Measurements from ENCODE around the gene SHISA7. TPM values are rescaled to one million over a fixed set of nuclear protein-coding genes. Genes with fewer than 3 reads are reported as not detected.

The SHISA7 gene
- total RNA-seq, 1 donor from 2014 or later, result 0.25 TPM

- DNase-seq (ENCODE audit: extremely low spot score in 2 of 2), result no peak
- Histone ChIP-seq H3K27ac (no peak overlapping the region), H3K4me3 (no peak overlapping the region), H3K36me3 (no peaks in the 10 kb centered on the region), H3K27me3 (peaks cover 21% of the 10 kb centered on the region), H3K4me1 (peaks cover 20% of the 10 kb centered on the region), H3K9me3 (no peaks in the 10 kb centered on the region)
- intact Hi-C loops (cut with DNase I), result no loop called here
- TF ChIP-seq POLR2AphosphoS5 (IDR thresholded peaks at IDR 0.05; ENCODE audit: insufficient read depth in 1 of 2, low read depth in 1 of 2), result no peak
- TF ChIP-seq POLR2A (IDR thresholded peaks at IDR 0.05), result no peak
- no peak for TF ChIP-seq CTCF (IDR thresholded peaks at IDR 0.05)
These were observed 2.5 kb downstream of the SHISA7 start for GRCh38 chr19:55440411-55441105.

DNA sequence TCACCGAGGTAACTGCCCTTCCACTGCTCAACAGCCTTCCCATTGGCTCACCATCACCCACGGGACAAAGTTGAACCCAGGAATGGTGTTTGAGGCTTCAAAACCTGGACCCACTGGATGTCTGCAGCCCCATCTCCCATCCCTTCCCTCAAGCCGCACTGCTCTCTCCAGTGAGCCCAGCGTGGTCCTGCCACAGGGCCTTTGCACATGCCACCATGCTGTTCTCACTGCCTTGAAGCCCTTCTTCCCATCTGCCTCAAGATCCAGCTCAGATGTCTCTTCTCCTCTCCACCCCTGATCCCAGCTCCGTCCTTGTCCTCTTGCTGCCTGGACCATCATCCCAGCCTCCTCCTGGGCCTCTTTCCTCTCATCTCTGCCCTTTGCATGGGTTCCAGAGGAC, 4.0 kb downstream of the SHISA7 start:
- intact Hi-C loops (cut with DNase I), result no loop called here
- H3K4me1 ChIP-seq, result peaks cover 20% of the 10 kb centered on the region
- no peaks in the 10 kb centered on the region for H3K36me3 ChIP-seq
- H3K9me3 ChIP-seq, result no peaks in the 10 kb centered on the region
- H3K4me3 ChIP-seq, result no peak overlapping the region
- TF ChIP-seq POLR2AphosphoS5 (IDR thresholded peaks at IDR 0.05; ENCODE audit: insufficient read depth in 1 of 2, low read depth in 1 of 2) (no peak), POLR2A (IDR thresholded peaks at IDR 0.05) (no peak), CTCF (IDR thresholded peaks at IDR 0.05) (no peak)
- H3K27ac ChIP-seq, result no peak overlapping the region
- H3K27me3 ChIP-seq, result peaks cover 21% of the 10 kb centered on the region
- no peak for DNase-seq (ENCODE audit: extremely low spot score in 2 of 2)

DNA sequence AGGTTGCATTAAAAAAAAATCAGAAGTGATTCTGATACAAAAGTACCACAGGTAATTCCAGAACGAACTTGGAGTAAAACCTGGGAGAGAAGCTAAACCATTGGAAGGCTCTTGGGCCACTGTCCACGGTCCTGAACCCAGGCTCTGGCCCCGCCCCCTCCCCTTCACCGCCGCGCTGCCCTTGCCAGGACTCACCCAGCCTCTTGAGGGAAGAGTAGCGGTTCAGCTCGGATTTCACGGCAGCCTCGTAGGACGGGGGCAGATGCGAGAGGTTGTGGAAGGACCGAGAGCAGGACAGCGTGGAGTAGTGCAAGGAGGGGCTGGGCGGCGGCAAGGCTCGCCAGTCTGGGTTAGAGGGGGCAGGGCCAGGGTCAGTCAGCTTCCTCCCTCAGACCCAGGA, 5.7 kb downstream of the SHISA7 start:
- H3K9me3 ChIP-seq, result no peaks in the 10 kb centered on the region
- H3K27ac ChIP-seq, result no peak overlapping the region
- peaks cover 20% of the 10 kb centered on the region for H3K4me1 ChIP-seq
- H3K4me3 ChIP-seq, result no peak overlapping the region
- H3K27me3 ChIP-seq, result peaks cover 17% of the 10 kb centered on the region
- DNase-seq (ENCODE audit: extremely low spot score in 2 of 2), result no peak
- no peak for TF ChIP-seq CTCF (IDR thresholded peaks at IDR 0.05)
- no peak for TF ChIP-seq POLR2A (IDR thresholded peaks at IDR 0.05)
- no peak for TF ChIP-seq POLR2AphosphoS5 (IDR thresholded peaks at IDR 0.05; ENCODE audit: insufficient read depth in 1 of 2, low read depth in 1 of 2)
- intact Hi-C loops (cut with DNase I), result no loop called here
- no peaks in the 10 kb centered on the region for H3K36me3 ChIP-seq

DNA sequence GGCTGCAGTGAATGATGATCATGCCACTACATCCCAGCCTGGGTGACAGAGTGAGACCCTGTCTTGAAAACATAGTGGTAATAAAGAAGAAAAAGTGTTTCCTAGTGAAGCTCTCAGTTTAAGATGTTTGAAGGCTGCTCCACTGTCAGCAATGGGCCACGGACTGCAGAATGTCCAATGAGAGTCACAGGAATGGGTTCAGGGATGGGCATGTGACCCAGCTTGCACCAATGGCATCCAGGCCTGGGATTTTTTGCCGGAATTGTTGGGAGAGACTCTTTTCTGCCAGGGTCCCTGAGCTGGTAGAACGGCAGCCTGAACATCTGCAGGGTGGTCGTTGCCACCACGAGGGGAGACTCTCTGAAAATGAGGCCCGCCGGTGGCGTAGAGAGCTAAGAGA, 6.3 kb downstream of the SHISA7 start:
- peaks cover 15% of the 10 kb centered on the region for H3K4me1 ChIP-seq
- DNase-seq (ENCODE audit: extremely low spot score in 2 of 2), result no peak
- H3K27ac ChIP-seq, result no peak overlapping the region
- TF ChIP-seq POLR2A (IDR thresholded peaks at IDR 0.05) (no peak), POLR2AphosphoS5 (IDR thresholded peaks at IDR 0.05; ENCODE audit: insufficient read depth in 1 of 2, low read depth in 1 of 2) (no peak), CTCF (IDR thresholded peaks at IDR 0.05) (no peak)
- H3K4me3 ChIP-seq, result no peak overlapping the region
- no peaks in the 10 kb centered on the region for H3K9me3 ChIP-seq
- H3K27me3 ChIP-seq, result peaks cover 17% of the 10 kb centered on the region
- intact Hi-C loops (cut with DNase I), result no loop called here
- no peaks in the 10 kb centered on the region for H3K36me3 ChIP-seq

GRCh38 chr19:55435020-55435419, 8.1 kb downstream of the SHISA7 start:
- Histone ChIP-seq H3K9me3 (no peaks in the 10 kb centered on the region), H3K27me3 (peaks cover 5% of the 10 kb centered on the region), H3K36me3 (no peaks in the 10 kb centered on the region), H3K27ac (no peak overlapping the region), H3K4me3 (no peak overlapping the region), H3K4me1 (peaks cover under 1% of the 10 kb centered on the region)
- intact Hi-C loops (cut with DNase I), result no loop called here
- DNase-seq (ENCODE audit: extremely low spot score in 2 of 2), result no peak
- TF ChIP-seq CTCF (IDR thresholded peaks at IDR 0.05) (no peak), POLR2AphosphoS5 (IDR thresholded peaks at IDR 0.05; ENCODE audit: insufficient read depth in 1 of 2, low read depth in 1 of 2) (no peak), POLR2A (IDR thresholded peaks at IDR 0.05) (no peak)
